Measurements from ENCODE around the gene ATP6V0B. TPM values are rescaled to one million over a fixed set of nuclear protein-coding genes. Genes with fewer than 3 reads are reported as not detected.
A peak's percentile ranks its signal among the peaks of the same experiment; 100 is the strongest.

Gene ATP6V0B
- total RNA-seq, 1 donor from 2014 or later: 133 TPM

- DNase-seq (ENCODE audit: low spot score): no peak
These were observed 8.0 kb downstream of the ATP6V0B start for GRCh38 chr1:43982808-43983207.

GRCh38 chr1:43983253-43983899 is 8.6 kb downstream of the ATP6V0B start:
- no peak for DNase-seq (ENCODE audit: low spot score)

GRCh38 chr1:43984855-43985254 is 10.1 kb downstream of the ATP6V0B start:
- DNase-seq (ENCODE audit: low spot score): no peak

- DNase-seq (ENCODE audit: low spot score): no peak
These were observed 11.3 kb downstream of the ATP6V0B start for GRCh38 chr1:43985984-43986595.

- DNase-seq (ENCODE audit: low spot score): no peak
These were observed 12.0 kb downstream of the ATP6V0B start for GRCh38 chr1:43986712-43987111.

GRCh38 chr1:43987159-43987902 is 12.6 kb downstream of the ATP6V0B start:
- no peak for DNase-seq (ENCODE audit: low spot score)

- DNase-seq (ENCODE audit: low spot score): no peak
These were observed 15.8 kb downstream of the ATP6V0B start for GRCh38 chr1:43990271-43991199.

GRCh38 chr1:43991200-43991475 is 16.4 kb downstream of the ATP6V0B start:
- no peak for DNase-seq (ENCODE audit: low spot score)

GRCh38 chr1:43991476-43992231 is 16.9 kb downstream of the ATP6V0B start, which contains the start of gene CCDC24:
Gene CCDC24, plus strand, starts transcription at chr1:43991599. Its CDS starts 280 bp downstream, at chr1:43991879.
- peak; percentile 97 for DNase-seq (ENCODE audit: low spot score)

GRCh38 chr1:43992232-43992995 is 17.7 kb downstream of the ATP6V0B start:
- no peak for DNase-seq (ENCODE audit: low spot score)

GRCh38 chr1:43993206-43993914 is 18.6 kb downstream of the ATP6V0B start:
- no peak for DNase-seq (ENCODE audit: low spot score)

GRCh38 chr1:43994071-43994470 is 19.3 kb downstream of the ATP6V0B start:
- DNase-seq (ENCODE audit: low spot score): no peak

GRCh38 chr1:43994794-43995790 is 20.3 kb downstream of the ATP6V0B start:
- no peak for DNase-seq (ENCODE audit: low spot score)

GRCh38 chr1:43995984-43996732 is 21.4 kb downstream of the ATP6V0B start:
- DNase-seq (ENCODE audit: low spot score): no peak

GRCh38 chr1:43996733-43997115 is 22.0 kb downstream of the ATP6V0B start:
- DNase-seq (ENCODE audit: low spot score): no peak

- DNase-seq (ENCODE audit: low spot score): no peak
These were observed 22.7 kb downstream of the ATP6V0B start for GRCh38 chr1:43997295-43997999.

- DNase-seq (ENCODE audit: low spot score): no peak
These were observed 23.2 kb downstream of the ATP6V0B start for GRCh38 chr1:43998000-43998378.
